H1 (cell line): Measurements from ENCODE around the gene INTS6. TPM values are rescaled to one million over a fixed set of nuclear protein-coding genes. Genes with fewer than 3 reads are reported as not detected.

Source experiments
- CTCF ChIA-PET: fragments of 300-600 bp; sonication (Branson Sonifier 250); formaldehyde crosslinking; loops from one replicate; lab custom pipeline; 2021; ENCODE audit not compliant: partially characterized antibody; lab: Charles Lee
- POLR2A ChIA-PET: fragments of 300-600 bp; sonication (Branson Sonifier 250); formaldehyde crosslinking; loops from one replicate; lab custom pipeline; 2021; ENCODE audit warnings: inconsistent platforms; ENCODE audit not compliant: partially characterized antibody; lab: Charles Lee
- DNase-seq, 2 experiments: peaks; one replicate each; pipeline versions ENCODE4 v3.0.0 to v3.0.0-alpha.2; 2010 to 2022; ENCODE audit warnings: low spot score in 2 of 2, low read depth in 1 of 2, mixed read lengths in 1 of 2
- FAIRE-seq: peaks from 2 replicates; lab custom pipeline; 2011; peaks lifted over from hg19 to GRCh38; lab: Jason Lieb, UNC
- H2AFZ ChIP-seq: 2 replicates; pipeline ENCODE4 v1.8.1; 2012; ENCODE audit warnings: low read length, inconsistent platforms
- H2AK5ac ChIP-seq: 2 replicates; pipeline ENCODE4 v1.6.1; 2013; ENCODE audit warnings: low read depth, low read length
- H2BK120ac ChIP-seq: replicated peaks from 2 replicates; pipeline ENCODE3; 2013; ENCODE audit warnings: low read depth, low read length, inconsistent platforms
- H2BK12ac ChIP-seq: 2 replicates; pipeline ENCODE4 v1.6.1; 2013; ENCODE audit warnings: low read depth, low read length
- H2BK15ac ChIP-seq: 2 replicates; pipeline ENCODE4 v1.6.1; 2013; ENCODE audit warnings: low read length
- H2BK20ac ChIP-seq: 2 replicates; pipeline ENCODE4 v1.6.1; 2013; ENCODE audit warnings: low read length
- H2BK5ac ChIP-seq: 2 replicates; pipeline ENCODE4 v1.6.1; 2013; ENCODE audit warnings: low read depth, low read length
- H3K14ac ChIP-seq: 2 replicates; pipeline ENCODE4 v1.6.1; 2013; ENCODE audit warnings: inconsistent platforms; ENCODE audit not compliant: insufficient read length
- H3K18ac ChIP-seq: 2 replicates; pipeline ENCODE4 v1.6.1; 2013; ENCODE audit warnings: low read length; ENCODE audit errors: extremely low read depth
- H3K23ac ChIP-seq: 2 replicates; pipeline ENCODE4 v1.6.1; 2013; ENCODE audit warnings: inconsistent platforms; ENCODE audit not compliant: insufficient read length
- H3K23me2 ChIP-seq: 2 replicates; pipeline ENCODE4 v1.6.1; 2013; ENCODE audit warnings: low read depth, low read length
- H3K27ac ChIP-seq: 2 replicates; pipeline ENCODE4 v1.6.1; 2011; ENCODE audit warnings: low read depth, low read length, inconsistent platforms
- H3K27me3 ChIP-seq, 4 experiments: replicated peaks in 1 of 4; 1 replicate in 1 of 4; 2 replicates in 3 of 4; pipeline versions ENCODE4 v1.6.1 to v1.8.1; 2011 to 2013; ENCODE audit warnings: low read length in 3 of 4, mild to moderate bottlenecking in 3 of 4, inconsistent platforms in 2 of 4, mixed read lengths in 2 of 4, moderate library complexity in 1 of 4; ENCODE audit not compliant: control insufficient read depth in 3 of 4, insufficient read depth in 3 of 4; ENCODE audit errors: extremely low read depth in 1 of 4
- H3K36me3 ChIP-seq, 4 experiments: 2 replicates each; pipeline versions ENCODE4 v1.6.1 to v1.8.1; 2011 to 2013; ENCODE audit warnings: mild to moderate bottlenecking in 4 of 4, low read length in 3 of 4, moderate library complexity in 2 of 4, control low read depth in 1 of 4, inconsistent platforms in 1 of 4; ENCODE audit not compliant: insufficient read depth in 4 of 4, control insufficient read depth in 2 of 4
- H3K4ac ChIP-seq: replicated peaks from 2 replicates; pipeline ENCODE3; 2013; ENCODE audit warnings: low read length, low read depth, mixed read lengths, inconsistent platforms; ENCODE audit not compliant: insufficient read length
- H3K4me1 ChIP-seq, 4 experiments: replicated peaks in 1 of 4; 1 replicate in 1 of 4; 2 replicates in 3 of 4; pipeline versions ENCODE4 v1.6.1 to v1.8.1; 2011 to 2013; ENCODE audit warnings: low read length in 3 of 4, inconsistent platforms in 2 of 4, mixed read lengths in 1 of 4; ENCODE audit not compliant: insufficient read depth in 4 of 4, control insufficient read depth in 3 of 4
- H3K4me2 ChIP-seq, 2 experiments: 2 replicates each; pipeline versions ENCODE4 v1.6.1 to v1.8.1; 2011 to 2013; ENCODE audit warnings: low read depth in 2 of 2, low read length in 2 of 2, control low read depth in 1 of 2, inconsistent platforms in 1 of 2, mild to moderate bottlenecking in 1 of 2; ENCODE audit not compliant: insufficient read depth in 1 of 2
- H3K4me3 ChIP-seq, 4 experiments: fragments of 200-600, 300-600 bp in 1 of 4; sonication (generic), shearing (Covaris generic), sonication (Bioruptor Twin) in 1 of 4; 2 replicates each; pipeline versions ENCODE4 v1.5.1 to v1.8.1; 2011 to 2016; ENCODE audit warnings: low read length in 4 of 4, low read depth in 3 of 4, control low read depth in 2 of 4, inconsistent platforms in 2 of 4, mild to moderate bottlenecking in 2 of 4, mixed read lengths in 1 of 4, moderate library complexity in 1 of 4; ENCODE audit not compliant: insufficient read depth in 2 of 4; ENCODE audit errors: extremely low read depth in 1 of 4
- H3K56ac ChIP-seq: replicated peaks from 2 replicates; pipeline ENCODE3; 2013; ENCODE audit warnings: low read depth, mild to moderate bottlenecking, mixed read lengths, low read length, inconsistent platforms; ENCODE audit not compliant: insufficient read length
- H3K79me1 ChIP-seq: 2 replicates; pipeline ENCODE4 v1.6.1; 2013; ENCODE audit warnings: low read depth, low read length, control low read depth
- H3K79me2 ChIP-seq, 2 experiments: 2 replicates each; pipeline versions ENCODE4 v1.6.1 to v1.8.1; 2012 to 2013; ENCODE audit warnings: low read length in 2 of 2, mild to moderate bottlenecking in 2 of 2, inconsistent platforms in 1 of 2; ENCODE audit not compliant: insufficient read depth in 2 of 2, control insufficient read depth in 1 of 2
- H3K9ac ChIP-seq, 4 experiments: replicated peaks in 1 of 4; 1 replicate in 1 of 4; 2 replicates in 3 of 4; pipeline versions ENCODE4 v1.6.1 to v1.8.1; 2011 to 2013; ENCODE audit warnings: low read depth in 3 of 4, low read length in 3 of 4, control low read depth in 2 of 4, mild to moderate bottlenecking in 2 of 4, moderate library complexity in 2 of 4, inconsistent platforms in 1 of 4; ENCODE audit errors: extremely low read depth in 1 of 4
- H3K9me3 ChIP-seq, 2 experiments: 2 replicates each; pipeline versions ENCODE4 v1.6.1 to v1.8.1; 2012 to 2013; ENCODE audit warnings: mild to moderate bottlenecking in 2 of 2, moderate library complexity in 2 of 2, control low read depth in 1 of 2, inconsistent platforms in 1 of 2, low read depth in 1 of 2, low read length in 1 of 2, mixed read lengths in 1 of 2; ENCODE audit not compliant: insufficient read depth in 2 of 2
- H4K20me1 ChIP-seq, 2 experiments: replicated peaks in 1 of 2; 2 replicates each; pipeline versions ENCODE3 to v1.8.1; 2011 to 2013; ENCODE audit warnings: inconsistent platforms in 2 of 2, low read length in 2 of 2, mild to moderate bottlenecking in 1 of 2; ENCODE audit not compliant: insufficient read depth in 2 of 2, control insufficient read depth in 1 of 2
- H4K5ac ChIP-seq: 2 replicates; pipeline ENCODE4 v1.6.1; 2013; ENCODE audit warnings: low read length, low read depth, mixed read lengths, inconsistent platforms; ENCODE audit not compliant: insufficient read length
- H4K8ac ChIP-seq: 2 replicates; pipeline ENCODE4 v1.8.0; 2013; ENCODE audit warnings: mild to moderate bottlenecking, moderate library complexity, low read length, inconsistent platforms; ENCODE audit not compliant: insufficient read depth; ENCODE audit errors: extremely low read depth
- H4K91ac ChIP-seq: replicated peaks from 2 replicates; pipeline ENCODE3; 2013; ENCODE audit warnings: low read length, mixed read lengths, inconsistent platforms; ENCODE audit not compliant: insufficient read length
- ATF3 ChIP-seq: IDR thresholded peaks from 2 replicates; pipeline ENCODE4 v1.6.1; 2011; ENCODE audit warnings: low read depth, mild to moderate bottlenecking, low read length; ENCODE audit not compliant: insufficient read depth
- BACH1 ChIP-seq: IDR thresholded peaks from 2 replicates; pipeline ENCODE4 v1.6.1; 2012; ENCODE audit warnings: low read length, improper control_type of control experiment
- BCL11A ChIP-seq, 2 experiments: IDR thresholded peaks; one replicate each; pipeline ENCODE4 v1.6.1; 2011; ENCODE audit warnings: low read depth in 2 of 2, low read length in 2 of 2, mild to moderate bottlenecking in 2 of 2
- BRCA1 ChIP-seq: IDR thresholded peaks from 2 replicates; pipeline ENCODE4 v1.6.1; 2012; ENCODE audit warnings: low read depth, low read length, improper control_type of control experiment
- CEBPB ChIP-seq: IDR thresholded peaks from 2 replicates; pipeline ENCODE4 v1.6.1; 2012; ENCODE audit warnings: low read depth, low read length
- CHD2 ChIP-seq: IDR thresholded peaks from 2 replicates; pipeline ENCODE4 v1.6.1; 2012; ENCODE audit warnings: low read length, improper control_type of control experiment
- HDAC6 ChIP-seq: IDR thresholded peaks from one replicate; pipeline ENCODE4 v1.7.1; 2012; ENCODE audit warnings: low read depth, mild to moderate bottlenecking, inconsistent platforms, low read length, moderate library complexity
- JUN ChIP-seq: IDR thresholded peaks from 2 replicates; pipeline ENCODE4 v1.6.1; 2011; ENCODE audit warnings: low read depth, mild to moderate bottlenecking, improper control_type of control experiment, low read length
- MAFK ChIP-seq: IDR thresholded peaks from 2 replicates; pipeline ENCODE4 v1.6.1; 2012; ENCODE audit warnings: low read depth, mild to moderate bottlenecking, improper control_type of control experiment, low read length
- SIN3A ChIP-seq, 2 experiments: IDR thresholded peaks in 1 of 2; conservative IDR thresholded peaks in 1 of 2; 2 replicates each; pipeline ENCODE4 v1.6.1; 2011 to 2012; ENCODE audit warnings: low read length in 2 of 2, improper control_type of control experiment in 1 of 2, low read depth in 1 of 2, mild to moderate bottlenecking in 1 of 2
- SP2 ChIP-seq: IDR thresholded peaks from 2 replicates; pipeline ENCODE4 v1.6.1; 2012; ENCODE audit warnings: mild to moderate bottlenecking, low read length, inconsistent platforms
- SUZ12 ChIP-seq: fragments of 200-600 bp; sonication (generic); IDR thresholded peaks from 2 replicates; pipeline ENCODE4 v1.6.1; 2012; ENCODE audit warnings: mild to moderate bottlenecking, inconsistent platforms, low read length, moderate library complexity, mixed read lengths
- USF2 ChIP-seq: IDR thresholded peaks from 2 replicates; pipeline ENCODE4 v1.6.1; 2011; ENCODE audit warnings: low read length, improper control_type of control experiment
- WGBS, 2 experiments: shearing (Covaris generic) in 1 of 2; methylation state at CpG; one replicate each; pipeline versions ENCODE4 v1.1.6 to v1.1.7; 2013 to 2015; ENCODE audit warnings: low lambda C conversion rate in 2 of 2, mixed read lengths in 2 of 2, inconsistent platforms in 1 of 2, low coverage in 1 of 2, missing lambda C conversion rate in 1 of 2; ENCODE audit not compliant: insufficient replicate concordance in 2 of 2, insufficient coverage in 1 of 2, insufficient read length in 1 of 2; ENCODE audit errors: extremely low coverage in 1 of 2, missing lambda C conversion rate in 1 of 2; 5-methylcytosine and 5-hydroxymethylcytosine counted together
- polyA plus RNA-seq, 7 experiments: library from polyadenylated mRNA; depleted of rRNA in 3 of 7; stranded (reverse) in 5 of 7; unstranded in 2 of 7; fragments of >200 nt in 5 of 7; fragments of 200-250 nt in 2 of 7; gene quantifications; 1 replicate in 5 of 7; 2 replicates in 1 of 7; 4 replicates in 1 of 7; pipeline versions ENCODE4 v1.2.1 to v1.2.3, GENCODE V29; 2011 to 2013; ENCODE audit warnings: missing spikeins in 2 of 7, mixed read lengths in 2 of 7
- total RNA-seq: library from RNA; stranded (reverse); fragmentation: NEBNext Ultra II Directional; extraction: Animal tissue kit (Norgen Biotek cat#: 25700); gene quantifications from 2 replicates; pipeline ENCODE4 v1.2.1, GENCODE V29; 2021

Gene INTS6
- total and polyA plus RNA-seq, 2 of the 8 experiments (the other 6 are each of a cell fraction or from before 2014, with no cell fraction given): 12.6 to 42.8 TPM

- ChIA-PET POLR2A (interaction anchor here (2.1 kb wide), 1 partner anchor 11 kb away, joined by 5 read pairs; no protein-coding TSS in a partner anchor), CTCF (interaction anchor here (1.2 to 1.6 kb wide), 2 partner anchors 10 to 33 kb away, joined by 4 read pairs; no protein-coding TSS in a partner anchor)
- Histone ChIP-seq H3K23ac (no peak overlapping the region), H4K8ac (no peak overlapping the region), H3K23me2 (no peaks in the 10 kb centered on the region; the same call in 1 of the 2 replicates), H4K5ac (no peak overlapping the region), H3K14ac (no peak overlapping the region), H4K91ac (peak overlapping the region; percentile 48), H2BK12ac (peak overlapping the region; percentile 69; the same call in 1 of the 2 replicates), H3K36me3 (no peaks in the 10 kb centered on the region), H3K9ac (no peak overlapping the region), H2BK20ac (peak overlapping the region; percentile 6; the same call in 1 of the 2 replicates), H3K9me3 (peaks cover 0 to 3% of the 10 kb centered on the region in 2 experiments; a peak in 1 of 4 replicates), H2AK5ac (peak overlapping the region; percentile 7; the same call in 1 of the 2 replicates), H3K27ac (no peak overlapping the region), H3K4me2 (no peak overlapping the region), H3K27me3 (no peaks in the 10 kb centered on the region), H2BK120ac (no peak overlapping the region), H4K20me1 (no peaks in the 10 kb centered on the region), H2AFZ (no peak overlapping the region), H3K18ac (no peak overlapping the region), H3K56ac (no peak overlapping the region), H3K4me1 (peaks cover 4 to 17% (median 6%) of the 10 kb centered on the region in 4 experiments; a peak in 4 of 7 replicates), H3K4ac (no peak overlapping the region), H3K79me1 (no peaks in the 10 kb centered on the region), H3K79me2 (no peaks in the 10 kb centered on the region), H2BK5ac (peak overlapping the region; percentile 5; the same call in 1 of the 2 replicates), H3K4me3 (no peak overlapping the region), H2BK15ac (no peak overlapping the region)
- 88% methylated on average over 1 of the region's 1 CpG; no CpG with 5 or more reads in 1 of the 2 experiments for WGBS, 2 experiments
- no peak for FAIRE-seq
- DNase-seq: no peak
- TF ChIP-seq USF2: no peak
- no peak for TF ChIP-seq SP2
- no peak for TF ChIP-seq HDAC6
- no peak for TF ChIP-seq SUZ12
- TF ChIP-seq BACH1: no peak
- TF ChIP-seq CEBPB: no peak
- TF ChIP-seq BCL11A (IDR thresholded peaks at IDR 0.05; ENCODE audit: low read depth in 2 of 2, low read length in 2 of 2): no peak
- no peak for TF ChIP-seq SIN3A (conservative IDR thresholded peaks at IDR 0.05 in 1 of 2, IDR thresholded peaks at IDR 0.05 in 1 of 2; ENCODE audit: low read depth in 1 of 2, low read length in 2 of 2)
- TF ChIP-seq BRCA1: no peak
- TF ChIP-seq JUN: no peak
- no peak for TF ChIP-seq MAFK
- no peak for TF ChIP-seq ATF3
- TF ChIP-seq CHD2: no peak
Measured at GRCh38 chr13:51313619-51314018, 139.2 kb downstream of the INTS6 start.
